ENCODE results near the gene HECW1.

DNA sequence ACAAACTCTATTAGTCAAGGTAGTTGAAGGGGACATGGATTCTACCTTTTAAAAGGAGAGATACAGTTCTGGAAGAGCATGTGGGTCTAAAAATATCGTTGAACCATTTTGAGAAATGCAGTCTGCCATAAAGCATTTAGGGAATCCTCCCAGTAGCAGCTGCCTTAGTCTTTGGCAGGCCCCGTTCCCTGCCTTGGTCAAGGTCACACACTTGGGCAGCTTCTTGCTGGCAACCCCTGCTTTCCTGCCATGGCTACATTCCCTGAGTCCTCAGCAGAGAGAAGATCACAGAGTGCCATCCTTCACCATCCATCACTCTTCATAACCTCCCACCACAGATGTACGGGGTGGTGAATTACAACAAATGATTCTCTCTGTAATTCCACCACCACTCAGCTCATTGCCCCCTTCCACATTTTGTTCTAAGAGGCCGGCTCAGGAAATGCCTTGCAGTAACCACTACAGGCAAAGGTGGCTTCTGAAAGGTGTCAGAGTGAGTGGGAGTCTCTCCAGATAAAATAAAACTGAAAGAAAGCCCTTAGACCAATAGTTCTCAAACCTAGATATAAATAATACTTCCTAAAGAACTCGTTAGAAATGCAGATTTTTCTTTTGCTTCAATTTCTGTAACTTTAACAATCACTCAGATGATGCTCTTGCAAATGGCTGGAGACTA lies 349.0 kb downstream of the HECW1 start:
- TF ChIP-seq EZH2 (IDR thresholded peaks at IDR 0.05; ENCODE audit: insufficient read depth, poor library complexity, severe bottlenecking) (no peak), EZH2phosphoT487 (IDR thresholded peaks at IDR 0.05; ENCODE audit: insufficient read depth, low read depth) (no peak)
